ENCODE measurements around the gene CD1B.

DNA sequence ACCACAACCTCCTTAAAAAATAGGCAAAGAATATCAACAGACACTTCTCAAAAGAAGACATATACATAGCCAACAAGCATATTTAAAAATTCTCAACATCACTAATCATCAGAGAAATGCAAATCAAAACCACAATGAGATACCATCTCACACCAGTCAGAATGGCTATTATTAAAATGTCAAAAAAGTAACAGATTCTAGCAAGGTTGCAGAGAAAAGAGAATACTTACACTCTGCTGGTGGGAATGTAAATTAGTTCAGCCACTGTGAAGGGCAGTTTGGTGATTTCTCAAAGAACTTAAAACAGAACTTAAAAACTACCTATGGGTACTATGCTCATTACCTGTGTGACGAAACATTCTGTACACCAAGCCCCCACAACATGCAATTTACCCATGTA is 20.7 kb downstream of the CD1B start:
- TF ChIP-seq, protein P1, sequence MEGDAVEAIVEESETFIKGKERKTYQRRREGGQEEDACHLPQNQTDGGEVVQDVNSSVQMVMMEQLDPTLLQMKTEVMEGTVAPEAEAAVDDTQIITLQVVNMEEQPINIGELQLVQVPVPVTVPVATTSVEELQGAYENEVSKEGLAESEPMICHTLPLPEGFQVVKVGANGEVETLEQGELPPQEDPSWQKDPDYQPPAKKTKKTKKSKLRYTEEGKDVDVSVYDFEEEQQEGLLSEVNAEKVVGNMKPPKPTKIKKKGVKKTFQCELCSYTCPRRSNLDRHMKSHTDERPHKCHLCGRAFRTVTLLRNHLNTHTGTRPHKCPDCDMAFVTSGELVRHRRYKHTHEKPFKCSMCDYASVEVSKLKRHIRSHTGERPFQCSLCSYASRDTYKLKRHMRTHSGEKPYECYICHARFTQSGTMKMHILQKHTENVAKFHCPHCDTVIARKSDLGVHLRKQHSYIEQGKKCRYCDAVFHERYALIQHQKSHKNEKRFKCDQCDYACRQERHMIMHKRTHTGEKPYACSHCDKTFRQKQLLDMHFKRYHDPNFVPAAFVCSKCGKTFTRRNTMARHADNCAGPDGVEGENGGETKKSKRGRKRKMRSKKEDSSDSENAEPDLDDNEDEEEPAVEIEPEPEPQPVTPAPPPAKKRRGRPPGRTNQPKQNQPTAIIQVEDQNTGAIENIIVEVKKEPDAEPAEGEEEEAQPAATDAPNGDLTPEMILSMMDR (IDR thresholded peaks at IDR 0.05; ENCODE audit: insufficient read depth, low read length): no peak
- TF ChIP-seq POLR2AphosphoS5 (IDR thresholded peaks at IDR 0.05; ENCODE audit: low read depth): no peak
- TF ChIP-seq, protein P2, sequence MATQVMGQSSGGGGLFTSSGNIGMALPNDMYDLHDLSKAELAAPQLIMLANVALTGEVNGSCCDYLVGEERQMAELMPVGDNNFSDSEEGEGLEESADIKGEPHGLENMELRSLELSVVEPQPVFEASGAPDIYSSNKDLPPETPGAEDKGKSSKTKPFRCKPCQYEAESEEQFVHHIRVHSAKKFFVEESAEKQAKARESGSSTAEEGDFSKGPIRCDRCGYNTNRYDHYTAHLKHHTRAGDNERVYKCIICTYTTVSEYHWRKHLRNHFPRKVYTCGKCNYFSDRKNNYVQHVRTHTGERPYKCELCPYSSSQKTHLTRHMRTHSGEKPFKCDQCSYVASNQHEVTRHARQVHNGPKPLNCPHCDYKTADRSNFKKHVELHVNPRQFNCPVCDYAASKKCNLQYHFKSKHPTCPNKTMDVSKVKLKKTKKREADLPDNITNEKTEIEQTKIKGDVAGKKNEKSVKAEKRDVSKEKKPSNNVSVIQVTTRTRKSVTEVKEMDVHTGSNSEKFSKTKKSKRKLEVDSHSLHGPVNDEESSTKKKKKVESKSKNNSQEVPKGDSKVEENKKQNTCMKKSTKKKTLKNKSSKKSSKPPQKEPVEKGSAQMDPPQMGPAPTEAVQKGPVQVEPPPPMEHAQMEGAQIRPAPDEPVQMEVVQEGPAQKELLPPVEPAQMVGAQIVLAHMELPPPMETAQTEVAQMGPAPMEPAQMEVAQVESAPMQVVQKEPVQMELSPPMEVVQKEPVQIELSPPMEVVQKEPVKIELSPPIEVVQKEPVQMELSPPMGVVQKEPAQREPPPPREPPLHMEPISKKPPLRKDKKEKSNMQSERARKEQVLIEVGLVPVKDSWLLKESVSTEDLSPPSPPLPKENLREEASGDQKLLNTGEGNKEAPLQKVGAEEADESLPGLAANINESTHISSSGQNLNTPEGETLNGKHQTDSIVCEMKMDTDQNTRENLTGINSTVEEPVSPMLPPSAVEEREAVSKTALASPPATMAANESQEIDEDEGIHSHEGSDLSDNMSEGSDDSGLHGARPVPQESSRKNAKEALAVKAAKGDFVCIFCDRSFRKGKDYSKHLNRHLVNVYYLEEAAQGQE (IDR thresholded peaks at IDR 0.05; ENCODE audit: insufficient replicate concordance, low read depth): no peak
- no peak for TF ChIP-seq GABPA (IDR thresholded peaks at IDR 0.05; ENCODE audit: low read depth)
- TF ChIP-seq SPI1 (IDR thresholded peaks at IDR 0.05; ENCODE audit: borderline replicate concordance, low read depth): no peak

Measured in HL-60 (cell line).